HCT116 (cell line): ENCODE data around the gene VRTN. TPM values are rescaled to one million over a fixed set of nuclear protein-coding genes. Genes with fewer than 3 reads are reported as not detected.

ENCODE experiments used
- ATAC-seq: fragments of 200-7000 bp; cut with Tn5 transposase; 2 replicates; pipeline ENCODE4 v1.9.1; 2020; ENCODE audit warnings: mild to moderate bottlenecking, moderate library complexity
- BruUV-seq: library from RNA; stranded (reverse); fragments of 400-500 nt; replicated peaks from 2 replicates; lab custom pipeline; 2021; lab: Mats Ljungman, UMichigan
- CTCF ChIA-PET: fragments of 300-600 bp; sonication (Branson Sonifier 250); formaldehyde crosslinking; loops from one replicate; lab custom pipeline; 2021; ENCODE audit warnings: antibody characterized with exemption; lab: Charles Lee
- POLR2A ChIA-PET: fragments of 300-600, 350-600 bp; sonication (Branson Sonifier 250); formaldehyde crosslinking; loops from one replicate; lab custom pipeline; 2021; ENCODE audit warnings: antibody characterized with exemption; lab: Charles Lee
- RAD21 ChIA-PET, 2 experiments: fragments of 300-600 bp; sonication (Branson Sonifier 250); formaldehyde crosslinking; loops; one replicate each; lab custom pipeline; 2023; ENCODE audit warnings: low total read pairs in 2 of 2; ENCODE audit not compliant: uncharacterized antibody in 2 of 2, unreplicated experiment in 2 of 2, low non-redundant PET in 1 of 2; lab: Charles Lee
- DNase-seq: peaks from one replicate; pipeline ENCODE4 v3.0.0-alpha.2; 2010; ENCODE audit warnings: low read depth, low spot score
- H2AFZ ChIP-seq: fragments of 200-600 bp; shearing (Covaris generic), sonication (generic); 2 replicates; pipeline ENCODE4 v1.6.1; 2017; ENCODE audit warnings: low read depth, mixed run types, mixed read lengths, antibody characterized with exemption, low read length; ENCODE audit not compliant: poor library complexity, severe bottlenecking
- H3K27ac ChIP-seq: 2 replicates; pipeline ENCODE4 v1.5.1; 2012; ENCODE audit warnings: low read depth, low read length
- H3K27me3 ChIP-seq: fragments of 200-600 bp; sonication (generic); 2 replicates; pipeline ENCODE4 v1.6.1; 2016; ENCODE audit warnings: mixed run types, low read length, mixed read lengths; ENCODE audit not compliant: insufficient read depth
- H3K36me3 ChIP-seq, 2 experiments: fragments of 200-500 bp in 1 of 2; fragments of 200-600 bp in 1 of 2; sonication (Bioruptor generic) in 1 of 2; sonication (generic) in 1 of 2; 2 replicates each; pipeline versions ENCODE4 v1.5.1 to v1.6.1; 2014 to 2016; ENCODE audit warnings: low read length in 2 of 2, inconsistent platforms in 1 of 2, mixed read lengths in 1 of 2, mixed run types in 1 of 2; ENCODE audit not compliant: insufficient read depth in 2 of 2, control insufficient read depth in 1 of 2
- H3K4me1 ChIP-seq, 2 experiments: fragments of 200-600 bp in 1 of 2; sonication (generic) in 1 of 2; 2 replicates each; pipeline versions ENCODE4 v1.5.1 to v1.6.1; 2012 to 2017; ENCODE audit warnings: low read length in 2 of 2, inconsistent platforms in 1 of 2, mild to moderate bottlenecking in 1 of 2, mixed read lengths in 1 of 2, mixed run types in 1 of 2, moderate library complexity in 1 of 2; ENCODE audit not compliant: insufficient read depth in 2 of 2, control insufficient read depth in 1 of 2
- H3K4me2 ChIP-seq: fragments of 200-600 bp; sonication (generic); 2 replicates; pipeline ENCODE4 v1.6.1; 2017; ENCODE audit warnings: mixed run types, low read length, mixed read lengths
- H3K4me3 ChIP-seq, 2 experiments: fragments of 200-600 bp in 1 of 2; sonication (generic) in 1 of 2; replicated peaks in 1 of 2; 2 replicates each; pipeline ENCODE4 v1.5.1; 2011 to 2016; ENCODE audit warnings: low read length in 2 of 2, control low read depth in 1 of 2, low read depth in 1 of 2, mild to moderate bottlenecking in 1 of 2, mixed read lengths in 1 of 2, mixed run types in 1 of 2
- H3K79me2 ChIP-seq: fragments of 200-600 bp; sonication (generic); 2 replicates; pipeline ENCODE4 v1.6.1; 2017; ENCODE audit warnings: mild to moderate bottlenecking, mixed run types, low read length, moderate library complexity, mixed read lengths; ENCODE audit not compliant: insufficient read depth
- H3K9ac ChIP-seq: fragments of 200-600 bp; sonication (generic); 2 replicates; pipeline ENCODE4 v1.6.1; 2016; ENCODE audit warnings: low read length, mixed read lengths
- H3K9me2 ChIP-seq: fragments of 200-600 bp; sonication (generic), shearing (Covaris generic); 2 replicates; pipeline ENCODE4 v1.6.1; 2017; ENCODE audit warnings: mixed run types, mild to moderate bottlenecking, moderate library complexity; ENCODE audit not compliant: insufficient read depth
- H3K9me3 ChIP-seq, 2 experiments: fragments of 200-500 bp in 1 of 2; fragments of 200-600 bp in 1 of 2; sonication (Bioruptor generic) in 1 of 2; sonication (generic) in 1 of 2; 2 replicates each; pipeline ENCODE4 v1.6.1; 2014 to 2017; ENCODE audit warnings: low read length in 2 of 2, mixed read lengths in 2 of 2, inconsistent platforms in 1 of 2, low read depth in 1 of 2, mild to moderate bottlenecking in 1 of 2, mixed run types in 1 of 2, moderate library complexity in 1 of 2; ENCODE audit not compliant: control insufficient read depth in 1 of 2, insufficient read depth in 1 of 2
- H4K20me1 ChIP-seq: fragments of 200-600 bp; sonication (generic), shearing (Covaris generic); 2 replicates; pipeline ENCODE4 v1.6.1; 2017; ENCODE audit warnings: mixed run types, mild to moderate bottlenecking, moderate library complexity; ENCODE audit not compliant: insufficient read depth
- ATF3 ChIP-seq: IDR thresholded peaks from 2 replicates; pipeline ENCODE4 v1.6.1; 2012
- CBX3 ChIP-seq: IDR thresholded peaks from 2 replicates; pipeline ENCODE4 v1.6.1; 2012; ENCODE audit warnings: low read depth
- CEBPB ChIP-seq: IDR thresholded peaks from 2 replicates; pipeline ENCODE4 v1.6.1; 2012; ENCODE audit warnings: low read depth
- EGR1 ChIP-seq: IDR thresholded peaks from 2 replicates; pipeline ENCODE4 v1.6.1; 2012; ENCODE audit warnings: low read depth
- ELF1 ChIP-seq: IDR thresholded peaks from 2 replicates; pipeline ENCODE4 v1.6.1; 2012; ENCODE audit warnings: low read depth, borderline replicate concordance
- MAX ChIP-seq: IDR thresholded peaks from 2 replicates; pipeline ENCODE4 v1.6.1; 2012
- SIN3A ChIP-seq: IDR thresholded peaks from 2 replicates; pipeline ENCODE4 v1.6.1; 2012; ENCODE audit warnings: low read depth
- SP1 ChIP-seq: IDR thresholded peaks from 2 replicates; pipeline ENCODE4 v1.6.1; 2012; ENCODE audit warnings: low read depth
- YY1 ChIP-seq: IDR thresholded peaks from 2 replicates; pipeline ENCODE4 v1.6.1; 2011; ENCODE audit warnings: low read length, low read depth, moderate library complexity, mild to moderate bottlenecking; ENCODE audit not compliant: insufficient replicate concordance; ENCODE audit errors: extremely low read depth
- intact Hi-C: fragments of 100-400 bp; cut with micrococcal nuclease; formaldehyde crosslinking; loops from 2 replicates; pipeline ENCODE4 v1.10.0; 2022
- total RNA-seq: library from RNA; stranded (reverse); gene quantifications from one replicate; pipeline ENCODE4 v1.2.1, GENCODE V29; 2021; ENCODE audit not compliant: unreplicated experiment

VRTN gene
- total RNA-seq, 1 experiment from 2014 or later: 0.10 TPM

- Histone ChIP-seq H2AFZ (no peak overlapping the region), H3K4me2 (no peak overlapping the region), H3K4me1 (no peaks in the 10 kb centered on the region), H3K27ac (no peak overlapping the region), H4K20me1 (no peaks in the 10 kb centered on the region), H3K27me3 (no peaks in the 10 kb centered on the region), H3K36me3 (no peaks in the 10 kb centered on the region), H3K9ac (no peak overlapping the region), H3K9me3 (no peaks in the 10 kb centered on the region), H3K4me3 (no peak overlapping the region), H3K79me2 (no peaks in the 10 kb centered on the region), H3K9me2 (no peaks in the 10 kb centered on the region)
- ChIA-PET CTCF (no interaction called here), RAD21 (no interaction called here), POLR2A (no interaction called here)
- no TSS peak for BruUV-seq
- DNase-seq (no peak), ATAC-seq (no peak)
- intact Hi-C loops: no loop called here
- no peak for TF ChIP-seq MAX
Measured at GRCh38 chr14:74350928-74351323, 2.7 kb downstream of the VRTN start.

DNA sequence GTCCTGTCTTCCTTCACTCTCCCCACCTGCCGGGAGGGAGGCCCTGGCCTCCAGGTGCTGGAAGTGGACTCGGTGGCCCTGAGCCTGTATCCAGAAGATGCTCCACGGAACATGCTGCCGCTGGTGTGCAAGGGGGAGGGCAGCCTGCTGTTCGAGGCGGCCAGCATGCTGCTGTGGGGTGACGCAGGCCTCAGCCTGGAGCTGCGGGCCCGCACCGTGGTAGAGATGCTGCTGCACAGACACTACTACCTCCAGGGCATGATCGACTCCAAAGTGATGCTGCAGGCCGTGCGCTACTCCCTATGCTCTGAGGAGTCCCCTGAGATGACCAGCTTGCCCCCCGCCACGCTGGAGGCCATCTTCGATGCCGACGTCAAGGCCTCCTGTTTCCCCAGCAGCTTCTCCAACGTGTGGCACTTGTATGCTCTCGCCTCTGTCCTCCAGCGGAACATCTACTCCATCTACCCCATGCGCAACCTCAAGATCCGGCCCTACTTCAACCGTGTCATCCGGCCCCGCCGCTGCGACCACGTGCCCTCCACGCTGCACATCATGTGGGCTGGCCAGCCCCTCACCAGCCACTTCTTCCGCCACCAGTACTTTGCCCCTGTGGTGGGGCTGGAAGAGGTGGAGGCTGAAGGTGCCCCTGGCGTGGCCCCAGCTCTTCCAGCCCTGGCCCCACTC, 8.8 kb downstream of the VRTN start:
- Histone ChIP-seq H3K27me3 (no peaks in the 10 kb centered on the region), H3K36me3 (no peaks in the 10 kb centered on the region), H3K27ac (no peak overlapping the region), H3K9ac (no peak overlapping the region), H3K79me2 (no peaks in the 10 kb centered on the region), H3K9me3 (no peaks in the 10 kb centered on the region), H3K9me2 (no peaks in the 10 kb centered on the region), H3K4me3 (no peak overlapping the region), H3K4me2 (no peak overlapping the region), H2AFZ (no peak overlapping the region), H4K20me1 (no peaks in the 10 kb centered on the region), H3K4me1 (no peaks in the 10 kb centered on the region)
- DNase-seq: no peak
- CTCF ChIA-PET: no interaction called here
- intact Hi-C loops: no loop called here
- TF ChIP-seq CEBPB (no peak), MAX (no peak), CBX3 (no peak), ATF3 (no peak), SIN3A (no peak), EGR1 (no peak), YY1 (no peak), ELF1 (no peak), SP1 (no peak)
- POLR2A ChIA-PET: no interaction called here
- no TSS peak for BruUV-seq
- ATAC-seq: no peak
- RAD21 ChIA-PET: no interaction called here
